Activated CD8-positive, alpha-beta T cell treated with anti-CD3 and anti-CD28 coated beads, Interleukin-2, amount 10 ng/mL, durations not matched to agents 7 days and 5 days (primary cell): ENCODE data around the gene KDM8. TPM values are rescaled to one million over a fixed set of nuclear protein-coding genes. Genes with fewer than 3 reads are reported as not detected.

Experiments
- ATAC-seq: fragments of 150-1000 bp; cut with Tn5 transposase; one replicate; pipeline ENCODE4 v1.10.0; 2021; ENCODE audit warnings: moderate library complexity
- CTCF ChIA-PET: fragments of 350-600 bp; sonication (Branson Sonifier 250); formaldehyde crosslinking; loops from one replicate; lab custom pipeline; 2021; ENCODE audit warnings: antibody characterized with exemption; lab: Charles Lee
- POLR2A ChIA-PET: fragments of 350-600 bp; sonication (Branson Sonifier 250); formaldehyde crosslinking; loops from one replicate; lab custom pipeline; 2021; ENCODE audit warnings: antibody characterized with exemption; lab: Charles Lee
- DNase-seq: peaks from one replicate; pipeline ENCODE4 v3.0.0-alpha.2; 2020
- H3K27ac Mint-ChIP-seq: one replicate; pipeline ENCODE4 v1.8.0; 2021; ENCODE audit warnings: mild to moderate bottlenecking, mixed read lengths
- H3K27me3 Mint-ChIP-seq: one replicate; pipeline ENCODE4 v1.8.0; 2021; ENCODE audit warnings: low read depth, mixed read lengths
- H3K36me3 Mint-ChIP-seq: one replicate; pipeline ENCODE4 v1.8.0; 2021; ENCODE audit warnings: low read depth, mixed read lengths
- H3K4me1 Mint-ChIP-seq: one replicate; pipeline ENCODE4 v1.8.0; 2021; ENCODE audit warnings: low read depth, mixed read lengths
- H3K4me3 Mint-ChIP-seq: one replicate; pipeline ENCODE4 v1.8.0; 2021; ENCODE audit warnings: mild to moderate bottlenecking, mixed read lengths
- H3K9me3 Mint-ChIP-seq: one replicate; pipeline ENCODE4 v1.8.0; 2022; ENCODE audit warnings: mixed read lengths; ENCODE audit not compliant: insufficient read depth
- total RNA-seq, 2 experiments: library from RNA; stranded (reverse); gene quantifications; one replicate each; pipeline ENCODE4 v1.2.3, GENCODE V29; 2021

KDM8 gene
- total RNA-seq, 2 experiments from 2014 or later, result 14.7 to 15.0 TPM

- ChIA-PET POLR2A (interaction anchor here (0.6 to 12.2 kb wide), 16 partner anchors 10 to 210 kb away, joined by 3 to 222 read pairs (median 6); partner anchors contain the start of genes IL21R, IL4R, KDM8 and NSMCE1), CTCF (interaction anchor here (0.6 to 9.5 kb wide), 18 partner anchors 8 to 222 kb away, joined by 3 to 153 read pairs (median 7); partner anchors contain the start of gene KDM8)
- peak overlapping the region; percentile 99 for H3K27ac Mint-ChIP-seq
- peak; percentile 73 for ATAC-seq
- peaks cover 97% of the 10 kb centered on the region for H3K4me1 Mint-ChIP-seq
- no peaks in the 10 kb centered on the region for H3K9me3 Mint-ChIP-seq
- no peaks in the 10 kb centered on the region for H3K27me3 Mint-ChIP-seq
- peak; percentile 86 for DNase-seq
- H3K36me3 Mint-ChIP-seq, result peaks cover 48% of the 10 kb centered on the region
- peak overlapping the region; percentile 71 for H3K4me3 Mint-ChIP-seq
Measured at GRCh38 chr16:27237219-27238015, 34.1 kb downstream of the KDM8 start.

DNA sequence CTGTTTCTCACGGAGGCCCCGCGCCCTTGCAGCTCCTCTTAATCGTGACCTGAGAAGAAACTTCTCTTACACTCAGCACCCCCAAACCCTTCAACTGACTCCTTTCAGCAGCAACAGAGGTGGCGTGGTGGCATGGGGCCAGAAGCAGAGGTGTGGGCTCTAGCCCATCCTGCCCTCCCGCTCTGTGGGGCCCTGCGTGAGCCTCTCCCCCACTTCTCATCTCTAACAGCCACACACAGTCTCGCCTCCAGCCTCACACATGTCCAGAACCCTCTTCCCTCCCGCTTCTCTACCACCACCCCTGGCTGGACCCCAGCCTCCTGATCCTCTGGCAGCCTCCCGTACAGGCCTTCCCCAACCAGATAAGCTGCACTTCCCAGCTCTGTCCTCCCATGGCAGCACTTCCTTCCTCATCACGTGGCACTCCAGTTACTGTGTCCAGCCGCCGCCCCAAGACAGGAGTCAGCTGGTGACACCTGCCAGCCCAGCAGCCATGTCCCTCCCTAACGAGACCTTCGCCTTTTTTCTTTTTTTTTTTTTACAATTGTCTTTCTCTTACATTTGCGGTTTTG is 34.8 kb downstream of the KDM8 start:
- peak; percentile 3 for ATAC-seq
- Mint-ChIP-seq H3K9me3 (no peaks in the 10 kb centered on the region), H3K4me3 (peak overlapping the region; percentile 71), H3K27me3 (no peaks in the 10 kb centered on the region), H3K27ac (peak overlapping the region; percentile 99), H3K4me1 (peaks cover 97% of the 10 kb centered on the region), H3K36me3 (peaks cover 42% of the 10 kb centered on the region)
- POLR2A ChIA-PET, result interaction anchor here (0.6 to 12.2 kb wide), 12 partner anchors 10 to 209 kb away, joined by 3 to 222 read pairs (median 6); partner anchors contain the start of genes IL21R, IL4R and NSMCE1
- no peak for DNase-seq
- CTCF ChIA-PET, result interaction anchor here (1.2 to 9.5 kb wide), 7 partner anchors 11 to 213 kb away, joined by 5 to 153 read pairs (median 37); no protein-coding TSS in a partner anchor

DNA sequence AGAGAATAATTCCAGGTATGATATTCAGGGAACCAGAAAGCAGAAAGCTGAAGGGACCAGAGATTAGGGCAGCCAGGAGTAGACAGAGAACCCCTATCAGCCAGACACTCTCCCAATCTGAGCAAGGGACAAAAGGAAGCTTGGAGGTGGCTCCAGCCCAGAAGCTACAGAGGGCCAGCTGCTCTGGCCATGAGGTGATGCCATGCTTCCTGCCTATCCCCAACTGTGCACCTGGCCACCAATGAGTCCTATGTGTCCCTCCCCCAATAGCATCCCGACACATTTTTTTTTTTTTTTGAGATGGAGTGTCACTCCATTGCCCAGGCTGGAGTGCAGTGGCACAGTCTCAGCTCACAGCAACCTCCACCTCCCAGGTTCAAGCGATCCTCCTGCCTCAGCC is 35.3 kb downstream of the KDM8 start:
- DNase-seq (no peak), ATAC-seq (no peak)
- Mint-ChIP-seq H3K9me3 (no peaks in the 10 kb centered on the region), H3K36me3 (peaks cover 38% of the 10 kb centered on the region), H3K4me1 (peaks cover 97% of the 10 kb centered on the region), H3K4me3 (peak overlapping the region; percentile 71), H3K27me3 (no peaks in the 10 kb centered on the region), H3K27ac (peak overlapping the region; percentile 99)
- ChIA-PET CTCF (interaction anchor here (1.2 to 2.5 kb wide), 3 partner anchors 10 to 79 kb away, joined by 3 to 10 read pairs (median 8); no protein-coding TSS in a partner anchor), POLR2A (interaction anchor here (1.1 to 12.2 kb wide), 6 partner anchors 10 to 128 kb away, joined by 3 to 222 read pairs (median 22); partner anchors contain the start of genes IL4R and NSMCE1)

DNA sequence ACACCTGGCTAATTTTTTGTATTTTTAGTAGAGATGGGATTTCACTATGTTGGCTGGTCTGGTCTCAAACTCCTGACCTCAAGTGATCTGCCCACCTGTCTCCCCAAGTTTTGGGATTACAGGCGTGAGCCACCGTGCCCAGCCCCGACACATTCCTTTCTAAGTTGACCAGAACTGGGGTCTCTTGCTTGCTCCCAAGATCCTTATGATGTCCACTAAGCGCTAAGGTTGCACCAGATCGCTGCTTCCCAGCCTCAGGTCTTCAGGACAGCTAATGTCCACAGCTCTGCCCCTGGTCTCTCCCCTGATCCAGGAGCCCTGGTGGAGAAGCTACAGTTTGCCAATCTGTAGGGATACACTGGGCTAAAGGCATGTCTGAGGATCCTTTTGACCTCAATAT is 35.7 kb downstream of the KDM8 start:
- H3K27ac Mint-ChIP-seq, result peak overlapping the region; percentile 99
- POLR2A ChIA-PET, result interaction anchor here (0.8 to 12.2 kb wide), 6 partner anchors 10 to 128 kb away, joined by 3 to 222 read pairs (median 17); partner anchors contain the start of genes IL4R and NSMCE1
- CTCF ChIA-PET, result interaction anchor here (0.7 to 2.5 kb wide), 4 partner anchors 10 to 79 kb away, joined by 3 to 10 read pairs (median 6); no protein-coding TSS in a partner anchor
- no peaks in the 10 kb centered on the region for H3K9me3 Mint-ChIP-seq
- peaks cover 97% of the 10 kb centered on the region for H3K4me1 Mint-ChIP-seq
- H3K4me3 Mint-ChIP-seq, result no peak overlapping the region
- H3K27me3 Mint-ChIP-seq, result no peaks in the 10 kb centered on the region
- no peak for DNase-seq
- H3K36me3 Mint-ChIP-seq, result peaks cover 35% of the 10 kb centered on the region
- no peak for ATAC-seq

DNA sequence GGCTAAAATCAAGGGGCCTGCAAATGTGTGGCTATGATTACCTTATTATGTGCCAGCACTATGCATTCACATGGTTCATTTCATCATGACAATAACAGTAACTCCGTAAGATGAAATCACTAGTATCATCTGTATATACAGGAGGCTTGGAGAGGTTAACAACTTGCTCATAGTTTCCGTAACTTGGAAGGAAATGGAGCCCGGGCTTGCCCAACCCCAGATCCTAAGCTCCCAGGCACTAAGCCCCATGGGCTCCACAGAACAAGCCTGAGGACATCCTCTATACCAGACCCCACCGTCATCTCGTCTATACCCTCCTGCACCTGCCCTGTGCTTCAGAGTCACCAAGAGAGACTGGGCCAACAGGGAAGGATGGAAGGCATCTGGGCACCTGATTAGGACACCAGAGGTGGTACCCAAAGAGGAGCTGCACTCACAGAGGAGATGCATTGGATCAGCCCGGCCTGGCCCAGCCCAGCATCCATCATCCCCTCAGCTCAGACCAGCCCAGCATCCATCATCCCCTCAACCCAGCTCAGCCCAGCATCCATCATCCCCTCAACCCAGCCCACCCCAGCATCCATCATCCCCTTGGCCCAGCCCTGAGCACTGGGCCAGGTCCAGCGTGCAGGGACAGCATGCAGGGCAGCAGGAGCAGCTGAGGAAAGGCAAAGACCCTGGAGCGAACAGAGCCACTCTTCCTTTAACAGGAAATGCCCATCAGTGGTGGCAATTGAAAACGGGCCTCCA is 36.8 kb downstream of the KDM8 start:
- POLR2A ChIA-PET, result interaction anchor here (0.8 to 12.2 kb wide), 5 partner anchors 10 to 79 kb away, joined by 3 to 222 read pairs (median 3); partner anchors contain the start of gene IL4R
- H3K27me3 Mint-ChIP-seq, result no peaks in the 10 kb centered on the region
- DNase-seq, result no peak
- ATAC-seq, result no peak
- no peaks in the 10 kb centered on the region for H3K9me3 Mint-ChIP-seq
- CTCF ChIA-PET, result interaction anchor here (0.7 to 2.5 kb wide), 2 partner anchors 9 to 14 kb away, joined by 3 to 10 read pairs; no protein-coding TSS in a partner anchor
- peaks cover 97% of the 10 kb centered on the region for H3K4me1 Mint-ChIP-seq
- peaks cover 34% of the 10 kb centered on the region for H3K36me3 Mint-ChIP-seq
- H3K4me3 Mint-ChIP-seq, result no peak overlapping the region
- peak overlapping the region; percentile 99 for H3K27ac Mint-ChIP-seq

- peak overlapping the region; percentile 18 for H3K27ac Mint-ChIP-seq
- no peak for ATAC-seq
- no peak for DNase-seq
- peaks cover 36% of the 10 kb centered on the region for H3K36me3 Mint-ChIP-seq
- H3K4me3 Mint-ChIP-seq, result no peak overlapping the region
- ChIA-PET CTCF (interaction anchor here (0.9 to 2.1 kb wide), 2 partner anchors 13 to 127 kb away, joined by 3 to 9 read pairs; no protein-coding TSS in a partner anchor), POLR2A (interaction anchor here (0.6 to 1.5 kb wide), 5 partner anchors 9 to 72 kb away, joined by 3 to 7 read pairs (median 3); partner anchors contain the start of gene NSMCE1)
- no peaks in the 10 kb centered on the region for H3K9me3 Mint-ChIP-seq
- H3K4me1 Mint-ChIP-seq, result peaks cover 97% of the 10 kb centered on the region
- H3K27me3 Mint-ChIP-seq, result no peaks in the 10 kb centered on the region
Measured at GRCh38 chr16:27240948-27241531, 37.7 kb downstream of the KDM8 start.

DNA sequence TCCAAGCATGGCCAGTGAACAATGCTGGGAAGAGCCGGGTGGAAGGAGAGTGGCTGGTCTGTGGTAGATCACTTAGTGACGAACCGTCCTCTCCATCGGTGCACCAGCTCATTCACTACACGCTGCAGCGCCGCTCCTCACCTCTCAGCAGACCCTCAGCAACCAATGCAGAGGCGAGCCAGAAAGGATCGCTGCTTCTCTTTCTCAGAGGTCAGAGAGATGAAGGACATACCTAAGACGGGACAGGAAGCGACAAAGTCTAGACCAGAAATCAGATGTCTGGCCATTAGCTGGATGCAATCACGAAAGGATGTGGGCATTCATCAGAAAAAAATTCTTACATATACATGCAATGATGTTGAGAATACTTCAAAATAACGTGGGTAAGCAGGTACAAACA is 38.3 kb downstream of the KDM8 start:
- peaks cover 98% of the 10 kb centered on the region for H3K4me1 Mint-ChIP-seq
- no peak for ATAC-seq
- ChIA-PET POLR2A (interaction anchor here (0.6 to 1.5 kb wide), 4 partner anchors 13 to 71 kb away, joined by 3 to 7 read pairs (median 3); partner anchors contain the start of gene NSMCE1), CTCF (interaction anchor here (0.9 to 2.1 kb wide), 4 partner anchors 12 to 165 kb away, joined by 3 to 9 read pairs (median 4); no protein-coding TSS in a partner anchor)
- H3K9me3 Mint-ChIP-seq, result no peaks in the 10 kb centered on the region
- H3K27me3 Mint-ChIP-seq, result no peaks in the 10 kb centered on the region
- H3K27ac Mint-ChIP-seq, result peak overlapping the region; percentile 18
- H3K36me3 Mint-ChIP-seq, result peaks cover 41% of the 10 kb centered on the region
- H3K4me3 Mint-ChIP-seq, result no peak overlapping the region
- DNase-seq, result no peak

DNA sequence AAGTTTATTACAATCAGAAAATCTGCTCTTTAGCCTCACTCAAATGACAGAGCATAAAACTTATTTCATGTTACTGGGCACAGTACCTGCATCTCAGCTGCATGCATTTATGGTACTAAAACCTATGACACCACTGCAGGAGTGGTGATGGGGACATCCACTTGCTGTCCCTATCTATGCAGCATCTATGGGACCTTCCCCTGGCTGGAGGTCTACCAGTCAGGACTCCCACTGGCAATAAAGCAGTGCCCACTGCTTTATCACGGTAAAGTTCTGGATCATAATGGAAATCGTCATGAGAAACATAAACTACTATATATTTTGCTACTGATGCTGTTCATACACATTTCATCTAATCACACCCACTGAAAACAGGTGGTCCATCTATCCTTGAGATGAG is 39.1 kb downstream of the KDM8 start:
- peaks cover 47% of the 10 kb centered on the region for H3K36me3 Mint-ChIP-seq
- ChIA-PET POLR2A (interaction anchor here (0.7 to 1.5 kb wide), 6 partner anchors 12 to 73 kb away, joined by 3 to 7 read pairs (median 4); partner anchors contain the start of genes KDM8 and NSMCE1), CTCF (interaction anchor here (1.2 to 3.3 kb wide), 4 partner anchors 8 to 165 kb away, joined by 3 to 20 read pairs (median 7); no protein-coding TSS in a partner anchor)
- peak overlapping the region; percentile 51 for H3K4me3 Mint-ChIP-seq
- ATAC-seq (no peak), DNase-seq (no peak)
- H3K9me3 Mint-ChIP-seq, result no peaks in the 10 kb centered on the region
- peaks cover 98% of the 10 kb centered on the region for H3K4me1 Mint-ChIP-seq
- H3K27me3 Mint-ChIP-seq, result no peaks in the 10 kb centered on the region
- H3K27ac Mint-ChIP-seq, result peak overlapping the region; percentile 86

GRCh38 chr16:27242868-27243590 is 39.7 kb downstream of the KDM8 start:
- Mint-ChIP-seq H3K27me3 (no peaks in the 10 kb centered on the region), H3K36me3 (peaks cover 52% of the 10 kb centered on the region)

More at GRCh38 chr16:27242868-27243590, 39.7 kb downstream of the KDM8 start:
- DNase-seq, result peak; percentile 54
- ATAC-seq, result peak; percentile 50
- H3K9me3 Mint-ChIP-seq, result no peaks in the 10 kb centered on the region
- H3K4me1 Mint-ChIP-seq, result peaks cover 96% of the 10 kb centered on the region
- peak overlapping the region; percentile 86 for H3K27ac Mint-ChIP-seq
- ChIA-PET POLR2A (interaction anchor here (0.7 to 1.4 kb wide), 7 partner anchors 7 to 123 kb away, joined by 3 to 6 read pairs (median 3); partner anchors contain the start of gene KDM8), CTCF (interaction anchor here (1.2 to 3.3 kb wide), 5 partner anchors 8 to 164 kb away, joined by 3 to 20 read pairs (median 5); no protein-coding TSS in a partner anchor)
- H3K4me3 Mint-ChIP-seq, result peak overlapping the region; percentile 51
